GM12878 (cell line): ENCODE results near the gene HS3ST3A1. TPM values are rescaled to one million over a fixed set of nuclear protein-coding genes. Genes with fewer than 3 reads are reported as not detected.

Source experiments
- ATAC-seq: fragments of 200-7000 bp; cut with Tn5 transposase; 3 replicates; pipeline ENCODE4 v1.9.1; 2020; ENCODE audit warnings: mild to moderate bottlenecking, moderate library complexity
- BruUV-seq: library from RNA; stranded (reverse); fragments of 400-500 nt; replicated peaks from 2 replicates; lab custom pipeline; 2021; lab: Mats Ljungman, UMichigan
- CTCF ChIA-PET: fragments of 300-600 bp; sonication (Branson Sonifier 250); formaldehyde crosslinking; extraction: SDS; loops from one replicate; lab custom pipeline; 2021; ENCODE audit warnings: inconsistent platforms; lab: Yijun Ruan, JAX
- POLR2A ChIA-PET: fragments of 350-600 bp; formaldehyde crosslinking; extraction: SDS; loops from one replicate; lab custom pipeline; 2021; ENCODE audit warnings: inconsistent platforms; lab: Charles Lee
- RAD21 ChIA-PET: fragments of 300-600 bp; sonication (Branson Sonifier 250); formaldehyde crosslinking; loops from one replicate; lab custom pipeline; 2023; ENCODE audit warnings: antibody characterized with exemption; ENCODE audit not compliant: unreplicated experiment; lab: Charles Lee
- SMC1A ChIA-PET: fragments of 300-600 bp; sonication (Branson Sonifier 250); formaldehyde crosslinking; loops from one replicate; lab custom pipeline; 2023; ENCODE audit not compliant: unreplicated experiment, uncharacterized antibody; lab: Charles Lee
- DNase-seq: peaks from one replicate; pipeline ENCODE4 v3.0.0-alpha.2; 2011; ENCODE audit warnings: low read depth, low spot score
- FAIRE-seq: peaks from 3 replicates; lab custom pipeline; 2011; peaks lifted over from hg19 to GRCh38; lab: Jason Lieb, UNC
- H2AFZ ChIP-seq: 2 replicates; pipeline ENCODE4 v1.6.0; 2011; ENCODE audit warnings: low read depth, low read length, control low read depth; ENCODE audit not compliant: control insufficient read depth
- H3K27ac ChIP-seq: 2 replicates; pipeline ENCODE4 v1.5.1; 2011; ENCODE audit warnings: control low read depth; ENCODE audit not compliant: control insufficient read depth, insufficient read depth
- H3K27me3 ChIP-seq, 2 experiments: replicated peaks in 1 of 2; 2 replicates each; pipeline versions ENCODE4 v1.6.0 to v1.6.1; 2011; ENCODE audit warnings: low read length in 1 of 2; ENCODE audit not compliant: control insufficient read depth in 2 of 2, insufficient read depth in 2 of 2
- H3K36me3 ChIP-seq, 2 experiments: 2 replicates each; pipeline ENCODE4 v1.5.1; 2011; ENCODE audit warnings: low read length in 1 of 2; ENCODE audit not compliant: control insufficient read depth in 2 of 2, insufficient read depth in 2 of 2
- H3K4me1 ChIP-seq: 2 replicates; pipeline ENCODE4 v1.6.1; 2011; ENCODE audit warnings: mild to moderate bottlenecking, low read length, moderate library complexity, mixed read lengths; ENCODE audit not compliant: control insufficient read depth, insufficient read depth
- H3K4me2 ChIP-seq: 2 replicates; pipeline ENCODE4 v1.6.0; 2011; ENCODE audit warnings: control low read depth; ENCODE audit not compliant: control insufficient read depth, insufficient read depth
- H3K4me3 ChIP-seq: fragments of 200-600 bp; sonication (generic); 2 replicates; pipeline ENCODE4 v1.5.1; 2016
- H3K79me2 ChIP-seq: 2 replicates; pipeline ENCODE4 v1.6.0; 2011; ENCODE audit warnings: low read length; ENCODE audit not compliant: control insufficient read depth, insufficient read depth
- H3K9ac ChIP-seq: 2 replicates; pipeline ENCODE4 v1.8.0; 2011; ENCODE audit warnings: low read length, control low read depth, mixed read lengths; ENCODE audit not compliant: control insufficient read depth, insufficient read depth
- H3K9me3 ChIP-seq: replicated peaks from 3 replicates; pipeline ENCODE4 v1.5.1; 2011; ENCODE audit warnings: mild to moderate bottlenecking, low read length; ENCODE audit not compliant: control insufficient read depth, insufficient read depth
- H4K20me1 ChIP-seq: 2 replicates; pipeline ENCODE4 v1.6.0; 2011; ENCODE audit not compliant: control insufficient read depth, insufficient read depth
- ATF2 ChIP-seq: IDR thresholded peaks from 2 replicates; pipeline ENCODE4 v1.6.1; 2012; ENCODE audit warnings: low read length, inconsistent platforms
- BCL3 ChIP-seq: IDR thresholded peaks from 2 replicates; pipeline ENCODE4 v1.6.1; 2011; ENCODE audit warnings: borderline replicate concordance, low read depth, mild to moderate bottlenecking, moderate library complexity, low read length; ENCODE audit not compliant: insufficient read depth, poor library complexity, severe bottlenecking
- CBX5 ChIP-seq: sonication (generic); IDR thresholded peaks from 2 replicates; pipeline ENCODE4 v1.6.1; 2016; ENCODE audit warnings: low read depth, moderate library complexity, mild to moderate bottlenecking, inconsistent platforms
- DPF2 ChIP-seq: fragments of 450-650 bp; IDR thresholded peaks from 2 replicates; pipeline ENCODE4 v1.6.1; 2017; ENCODE audit warnings: mild to moderate bottlenecking
- FOS ChIP-seq: IDR thresholded peaks from 3 replicates; pipeline ENCODE4 v1.6.1; 2011; ENCODE audit warnings: borderline replicate concordance; ENCODE audit not compliant: insufficient read length; ENCODE audit errors: extremely low read depth
- HDAC2 ChIP-seq: fragments of 200-600 bp; sonication (generic); IDR thresholded peaks from 2 replicates; pipeline ENCODE4 v1.6.1; 2017
- KLF5 ChIP-seq: fragments of 450-650 bp; IDR thresholded peaks from 2 replicates; pipeline ENCODE4 v1.6.1; 2014; ENCODE audit warnings: mild to moderate bottlenecking; ENCODE audit not compliant: partially characterized antibody
- MEF2A ChIP-seq: IDR thresholded peaks from 2 replicates; pipeline ENCODE4 v1.6.1; 2011; ENCODE audit warnings: low read depth, mild to moderate bottlenecking, low read length, moderate library complexity; ENCODE audit not compliant: insufficient read depth
- POLR2AphosphoS2 ChIP-seq: IDR thresholded peaks from 2 replicates; pipeline ENCODE4 v1.6.1; 2011; ENCODE audit warnings: low read depth, mild to moderate bottlenecking, low read length, improper control_type of control experiment, moderate library complexity
- RB1 ChIP-seq: fragments of 450-650 bp; formaldehyde crosslinking; IDR thresholded peaks from 2 replicates; pipeline ENCODE4 v1.6.1; 2017; ENCODE audit warnings: mild to moderate bottlenecking, borderline replicate concordance
- RELA ChIP-seq: fragments of 450-650 bp; IDR thresholded peaks from 2 replicates; pipeline ENCODE4 v1.8.0; 2014; ENCODE audit warnings: borderline replicate concordance; ENCODE audit not compliant: partially characterized antibody
- RFX5 ChIP-seq: IDR thresholded peaks from 2 replicates; pipeline ENCODE4 v1.6.1; 2011; ENCODE audit warnings: low read depth, low read length, improper control_type of control experiment
- ZNF207 ChIP-seq: fragments of 450-650 bp; IDR thresholded peaks from 2 replicates; pipeline ENCODE4 v1.6.1; 2014; ENCODE audit warnings: antibody characterized with exemption, mild to moderate bottlenecking, borderline replicate concordance
- WGBS: methylation state at CpG from one replicate; pipeline ENCODE4 v1.1.6; 2016; ENCODE audit warnings: low lambda C conversion rate; ENCODE audit not compliant: insufficient replicate concordance, insufficient coverage; ENCODE audit errors: missing lambda C conversion rate; 5-methylcytosine and 5-hydroxymethylcytosine counted together
- in situ Hi-C: fragments of 300-500 bp; cut with MboI; formaldehyde crosslinking; loops from 9 replicates; pipeline ENCODE4 v1.14.3; 2018; ENCODE audit warnings: mixed read lengths
- intact Hi-C: fragments of 100-400 bp; cut with micrococcal nuclease; formaldehyde crosslinking; loops from one replicate; pipeline ENCODE4 v1.14.2; 2022; ENCODE audit not compliant: unreplicated experiment
- polyA plus RNA-seq, 11 experiments: library from polyadenylated mRNA; depleted of rRNA in 4 of 11; unstranded in 6 of 11; stranded (reverse) in 5 of 11; fragments of >200 nt; fragmentation: Nextera tagmentation in 4 of 11; fragmentation: Illumina TruSeq in 1 of 11; extraction: Ambion mirVana in 4 of 11; extraction: Trizol in 1 of 11; gene quantifications; 1 replicate in 1 of 11; 2 replicates in 10 of 11; pipeline versions ENCODE4 v1.2.1 to v1.2.3, GENCODE V29; 2011 to 2016; ENCODE audit warnings: inconsistent platforms in 2 of 11, missing spikeins in 2 of 11, low read depth in 1 of 11
- total RNA-seq, 4 experiments: library from RNA; depleted of rRNA in 3 of 4; stranded (reverse); fragments of >200 nt in 3 of 4; fragmentation: Illumina TruSeq in 1 of 4; extraction: Trizol in 1 of 4; gene quantifications; 2 replicates each; pipeline versions ENCODE4 v1.2.1 to v1.2.3, GENCODE V29; 2013 to 2021

The HS3ST3A1 gene
- total and polyA plus RNA-seq, 10 of the 15 experiments (the other 5 are each of a cell fraction or from before 2014, with no cell fraction given): 0.24 to 0.26 TPM; not detected in 8

- TF ChIP-seq ATF2 (no peak), KLF5 (no peak), BCL3 (no peak)
- TF ChIP-seq, all 136 proteins: peak for 0
Observed at GRCh38 chr17:13609941-13610340, 8.2 kb upstream of the HS3ST3A1 start (continued).

- RAD21 ChIA-PET: no interaction called here
- H4K20me1 ChIP-seq: no peaks in the 10 kb centered on the region
- TF ChIP-seq POLR2AphosphoS2 (no peak), HDAC2 (no peak), MEF2A (no peak), ZNF207 (no peak), RFX5 (no peak), RB1 (no peak), RELA (no peak), CBX5 (no peak), FOS (no peak), DPF2 (no peak)
- TF ChIP-seq, all 136 proteins: peak for 0
- H2AFZ ChIP-seq: no peak overlapping the region
- DNase-seq: no peak
- BruUV-seq: no TSS peak
- no peak overlapping the region for H3K27ac ChIP-seq
- H3K79me2 ChIP-seq: no peaks in the 10 kb centered on the region
- H3K4me1 ChIP-seq: no peaks in the 10 kb centered on the region
- no peak for ATAC-seq
- ChIA-PET SMC1A (no interaction called here), CTCF (no interaction called here), POLR2A (no interaction called here)
- H3K4me3 ChIP-seq: no peak overlapping the region
- no peaks in the 10 kb centered on the region; a peak in 1 of 4 replicates for H3K27me3 ChIP-seq
- intact Hi-C loops: no loop called here
- H3K9ac ChIP-seq: no peak overlapping the region
- in situ Hi-C loops: no loop called here
- H3K36me3 ChIP-seq: no peaks in the 10 kb centered on the region
- WGBS: 16% methylated on average over 25 of the region's 46 CpGs
- no peak for FAIRE-seq
- H3K9me3 ChIP-seq: no peaks in the 10 kb centered on the region
- H3K4me2 ChIP-seq: no peak overlapping the region
Observed at GRCh38 chr17:13601322-13601775, 380 bp downstream of the HS3ST3A1 start.
